Measurements from ENCODE around the gene ACBD4.

GRCh38 chr17:45104029-45104428, 31.5 kb upstream of the ACBD4 start:
- TF ChIP-seq CTCF (IDR thresholded peaks at IDR 0.05), result no peak
- TF ChIP-seq POLR2A (IDR thresholded peaks at IDR 0.05), result no peak

All from tibial nerve (tissue), 3 donors.